HG03196 (cell line): ENCODE measurements around the gene TBC1D14.

Experiments
- ATAC-seq: cut with Tn5 transposase; IDR thresholded peaks from one replicate; pipeline ENCODE4 v1.9.1; 2021; ENCODE audit not compliant: unreplicated experiment

The TBC1D14 gene

DNA sequence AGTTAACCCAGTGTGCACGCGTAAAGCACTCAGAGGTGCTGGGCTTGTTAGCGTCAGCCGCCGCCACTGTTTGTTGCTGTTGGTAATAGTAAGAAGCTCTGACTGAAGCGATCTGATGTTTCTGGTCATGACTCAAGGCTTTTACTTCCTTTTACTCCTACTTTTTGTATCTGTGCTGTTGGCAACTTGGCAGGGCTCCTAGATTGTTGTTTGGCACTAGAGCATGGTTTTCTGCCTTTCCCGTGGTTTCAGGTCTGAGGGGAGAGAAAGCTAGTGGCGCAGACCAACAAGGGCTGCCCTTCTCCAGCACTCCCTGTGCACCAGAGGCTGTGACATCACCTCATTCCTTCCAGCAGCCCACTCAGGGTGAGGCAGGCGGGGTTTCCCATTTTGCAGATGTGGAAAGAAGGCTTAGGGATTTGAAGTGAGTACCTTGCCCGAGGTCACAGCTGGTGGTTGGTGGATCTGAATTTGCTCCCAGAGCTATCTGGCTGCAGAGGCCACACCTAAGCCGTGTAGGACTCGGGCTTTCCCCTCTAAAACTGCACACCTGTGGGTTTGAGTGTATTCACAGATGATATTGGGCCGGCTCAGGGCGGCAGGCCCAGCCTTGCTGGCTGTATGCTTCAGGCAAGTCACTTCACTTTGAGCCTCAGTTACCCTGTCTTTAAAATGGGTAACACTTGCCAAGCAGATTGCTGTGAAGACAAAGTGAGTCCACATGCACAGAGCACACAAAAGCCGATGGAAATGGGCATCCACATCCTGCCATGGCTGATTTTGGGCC is 82.3 kb downstream of the TBC1D14 start:
- no peak for ATAC-seq

DNA sequence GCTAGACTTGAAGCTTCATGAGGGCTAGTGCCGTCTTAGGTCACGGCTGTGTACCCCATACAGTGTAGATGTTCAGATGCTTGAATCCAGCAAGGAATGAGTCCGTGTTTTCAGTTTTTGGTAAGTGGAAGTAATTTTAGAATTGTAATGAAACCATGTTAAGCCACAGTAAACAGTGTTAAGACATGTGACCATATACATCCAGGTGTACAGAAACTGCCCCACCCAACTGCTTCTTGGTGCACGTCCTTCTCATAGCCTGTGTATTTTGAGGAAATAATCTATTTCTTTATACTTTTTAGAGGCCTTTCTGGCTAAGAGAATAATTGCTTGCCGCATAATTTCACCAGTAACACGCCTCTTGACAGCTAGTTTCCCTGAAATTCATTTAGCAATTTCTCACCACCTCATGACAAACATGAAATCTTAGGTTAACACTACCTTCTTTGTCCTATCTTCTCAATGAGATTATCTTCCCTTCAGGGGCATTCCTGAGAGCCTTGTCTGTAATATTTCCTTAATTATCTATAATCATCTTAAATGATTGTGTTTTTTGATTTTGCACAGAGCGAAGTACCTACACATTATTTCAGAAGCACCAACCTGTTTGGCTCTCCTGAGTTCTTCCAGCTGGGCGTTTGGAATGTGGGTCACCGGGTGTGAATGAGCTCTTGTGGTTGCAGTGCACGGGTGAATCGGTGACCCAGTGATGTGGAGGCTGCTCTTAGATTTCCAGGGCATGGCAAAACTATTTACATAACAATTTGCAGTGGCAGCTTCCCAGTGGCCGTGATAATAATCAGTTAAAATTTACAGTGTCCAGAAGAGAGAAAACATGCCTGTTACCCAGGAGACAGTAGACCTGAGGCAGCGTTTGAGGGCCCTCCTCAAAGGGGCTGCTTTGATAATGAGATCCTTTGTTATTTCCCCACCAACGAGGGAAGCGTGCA is 83.4 kb downstream of the TBC1D14 start:
- ATAC-seq = no peak

DNA sequence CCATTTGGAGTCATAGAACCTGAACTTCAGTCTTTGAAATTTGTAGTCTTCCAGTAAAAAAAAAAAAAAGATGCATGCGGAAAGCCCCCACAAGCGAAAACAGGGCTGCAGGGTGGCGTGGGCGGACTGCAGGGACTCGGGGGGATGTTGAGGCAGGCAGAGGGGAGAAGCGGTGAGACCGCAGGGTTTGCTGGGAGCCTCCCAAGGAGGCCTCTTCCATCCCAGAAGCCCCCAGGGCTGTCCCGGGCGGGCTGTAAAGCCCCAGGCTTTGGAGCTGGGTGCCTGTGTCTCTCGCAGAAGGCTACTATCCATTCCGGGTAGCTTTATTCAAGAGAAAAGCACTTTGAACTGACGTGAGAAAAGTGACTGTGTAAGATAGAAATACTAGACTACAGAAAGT is 86.9 kb downstream of the TBC1D14 start:
- ATAC-seq = no peak

DNA sequence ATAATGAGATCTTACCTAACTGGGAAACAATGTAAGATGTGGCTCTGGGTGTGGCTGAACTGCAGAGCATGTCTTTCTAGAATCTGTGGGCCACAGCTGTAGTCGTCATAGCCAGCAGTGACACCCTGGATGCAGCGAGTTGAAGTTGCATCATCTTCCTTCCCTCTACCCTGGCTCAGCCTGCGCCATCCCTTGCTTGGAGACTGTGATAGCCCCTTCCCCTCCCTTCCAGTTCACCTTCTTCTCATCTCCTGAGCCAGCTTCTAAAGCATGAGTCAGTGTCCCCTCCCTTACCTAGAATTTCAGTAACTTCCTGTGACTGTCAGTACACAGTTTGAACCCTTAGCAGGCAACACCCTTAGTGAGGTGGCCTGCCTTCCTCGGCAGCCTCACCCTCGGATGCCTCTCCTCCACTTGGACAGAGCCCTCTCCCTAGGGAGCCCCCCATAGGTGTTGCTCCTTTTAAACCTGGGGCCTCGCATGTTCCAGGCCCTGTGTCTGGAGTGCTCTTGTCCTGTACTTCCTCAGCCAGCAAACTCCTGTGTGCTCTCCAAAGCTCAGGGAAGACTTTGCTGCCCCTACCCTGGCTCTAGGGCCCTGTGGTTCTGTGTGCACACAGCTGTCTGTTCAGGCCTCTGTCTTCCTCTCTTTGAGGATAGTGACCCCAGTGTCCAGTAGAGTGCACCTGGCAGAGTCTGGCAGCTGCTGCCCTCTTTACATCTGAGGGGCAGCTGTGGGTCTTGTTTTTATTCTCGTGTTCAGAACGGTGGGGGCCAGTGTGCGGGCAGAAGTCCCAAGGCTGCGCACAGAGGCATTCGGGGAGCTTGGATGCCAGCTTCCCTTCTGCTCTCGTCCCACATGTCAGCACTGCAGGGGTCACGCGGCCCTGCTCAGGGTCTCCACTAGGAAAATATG is 89.8 kb downstream of the TBC1D14 start:
- ATAC-seq = no peak

DNA sequence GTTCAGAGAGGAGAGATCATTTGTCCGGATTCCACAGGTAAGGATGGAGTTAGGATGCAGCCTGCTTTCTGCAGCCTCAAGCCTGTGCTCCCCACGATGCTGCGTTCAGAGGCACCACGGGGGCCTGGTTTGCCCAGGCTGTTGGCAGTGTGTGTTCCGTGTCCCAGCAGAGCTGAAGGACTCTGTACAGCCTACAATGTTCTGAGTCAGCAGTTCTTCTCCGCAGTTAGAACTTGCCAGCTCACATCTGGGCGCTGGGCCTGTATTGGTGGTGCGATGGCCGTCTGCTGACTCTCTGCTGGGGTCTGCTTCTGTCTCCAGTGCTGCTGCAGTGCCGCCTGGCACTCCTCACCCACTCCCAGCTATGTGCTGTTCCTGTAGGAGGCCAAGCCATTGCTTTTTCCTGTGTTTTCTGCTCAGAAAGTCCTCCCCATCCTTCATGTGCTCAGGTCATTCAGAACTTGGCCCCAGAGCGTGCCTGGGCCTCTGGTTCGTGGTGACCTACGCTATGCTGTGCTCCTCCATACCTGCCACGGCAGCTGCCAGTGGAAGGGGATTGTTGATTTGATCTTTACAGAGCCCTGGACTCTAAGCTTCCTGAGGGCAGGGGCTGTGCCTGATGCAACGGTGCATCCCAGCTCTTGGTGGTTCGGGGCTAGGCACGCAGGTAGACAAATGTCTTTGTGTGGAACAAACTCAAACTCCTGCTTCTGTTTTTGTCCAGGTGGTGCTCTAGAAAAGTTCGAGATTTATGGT is 91.0 kb downstream of the TBC1D14 start:
- ATAC-seq = no peak

DNA sequence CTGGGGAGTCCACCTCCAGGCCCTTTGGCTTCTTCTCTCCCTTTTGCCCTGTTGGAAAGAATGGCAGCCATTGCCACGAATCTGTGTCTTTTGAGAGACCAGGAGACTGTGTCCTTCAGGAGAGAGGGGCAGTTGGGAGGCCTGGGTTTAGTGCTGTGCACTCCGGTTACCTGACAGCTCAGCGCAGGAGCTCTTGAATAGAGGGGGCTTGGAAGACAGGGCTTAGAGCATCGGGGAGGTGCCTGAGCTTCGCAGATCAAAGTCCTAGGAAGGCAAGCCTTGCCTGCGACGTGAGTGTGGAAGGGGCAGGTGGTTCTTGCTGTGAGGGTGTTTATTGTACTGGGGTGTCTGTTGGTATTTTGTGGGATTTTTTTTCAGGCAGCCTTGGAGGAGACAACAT is 91.6 kb downstream of the TBC1D14 start:
- no peak for ATAC-seq

DNA sequence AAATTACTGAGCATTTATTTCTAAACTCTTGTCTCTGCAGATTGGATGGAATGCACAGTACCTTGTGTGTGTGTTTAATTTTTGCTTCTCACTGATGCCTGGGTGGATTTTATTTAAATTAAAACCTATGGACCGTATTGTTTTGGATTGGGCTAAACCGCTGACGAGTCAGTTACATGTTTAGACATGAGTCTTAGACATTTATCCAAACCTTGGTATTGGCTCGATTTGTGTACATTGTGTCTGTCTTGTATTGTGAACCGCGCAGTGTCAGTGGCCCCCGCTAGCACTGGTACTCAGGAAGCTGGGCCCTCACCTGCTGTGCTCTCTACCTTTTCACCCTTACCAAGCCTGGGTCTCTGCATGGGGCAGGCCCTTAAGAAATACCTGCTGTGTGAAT is 92.7 kb downstream of the TBC1D14 start:
- no peak for ATAC-seq

DNA sequence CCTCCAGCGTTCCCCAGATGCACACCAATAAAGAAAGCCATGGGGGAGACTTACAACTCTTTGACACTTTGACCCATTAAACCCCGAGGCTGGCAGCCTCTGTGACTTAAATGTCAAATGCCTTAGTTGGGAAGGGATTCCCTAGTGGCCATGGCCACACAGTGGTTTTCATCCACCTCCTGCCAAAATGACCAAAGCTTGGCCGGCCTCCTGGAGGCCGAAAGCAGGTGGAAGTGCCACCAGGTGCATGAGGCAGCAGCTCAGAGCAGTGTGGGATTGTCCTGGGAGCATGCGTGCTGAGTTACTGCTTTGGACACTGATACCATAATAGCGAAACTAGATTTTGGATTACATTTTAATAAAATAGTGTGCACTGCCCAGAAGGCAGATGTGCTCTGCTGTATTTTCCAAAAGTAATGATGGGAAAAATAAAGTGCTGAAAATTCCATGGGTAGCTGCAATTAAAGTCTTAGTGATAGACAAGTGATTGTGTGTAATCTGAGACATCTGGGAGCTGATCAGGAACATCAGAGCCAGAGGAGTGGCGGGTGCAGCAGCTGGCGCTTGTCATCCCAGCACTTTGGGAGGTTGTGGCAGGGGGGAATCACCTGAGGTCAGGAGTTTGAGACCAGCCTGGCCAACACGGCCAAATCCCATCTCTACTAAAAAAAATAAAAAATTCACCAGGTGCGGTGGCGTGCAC is 93.7 kb downstream of the TBC1D14 start:
- no peak for ATAC-seq

DNA sequence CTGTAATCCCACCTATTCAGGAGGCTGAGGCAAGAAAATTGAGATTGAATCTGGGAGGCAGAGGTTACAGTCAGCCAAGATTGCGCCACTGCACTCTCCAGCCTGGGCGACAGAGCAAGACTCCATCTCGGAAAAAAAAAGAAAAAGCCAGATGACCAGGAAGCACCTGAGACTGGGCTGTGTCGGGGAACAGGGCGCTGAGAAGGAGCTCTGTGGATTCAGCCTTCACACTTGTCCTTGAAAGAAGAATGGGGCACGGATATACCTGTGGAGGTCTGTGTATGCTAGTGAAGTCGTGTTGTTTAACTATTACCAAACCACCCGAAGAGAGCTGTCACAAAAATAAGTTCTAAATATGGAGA is 94.2 kb downstream of the TBC1D14 start:
- ATAC-seq = no peak

DNA sequence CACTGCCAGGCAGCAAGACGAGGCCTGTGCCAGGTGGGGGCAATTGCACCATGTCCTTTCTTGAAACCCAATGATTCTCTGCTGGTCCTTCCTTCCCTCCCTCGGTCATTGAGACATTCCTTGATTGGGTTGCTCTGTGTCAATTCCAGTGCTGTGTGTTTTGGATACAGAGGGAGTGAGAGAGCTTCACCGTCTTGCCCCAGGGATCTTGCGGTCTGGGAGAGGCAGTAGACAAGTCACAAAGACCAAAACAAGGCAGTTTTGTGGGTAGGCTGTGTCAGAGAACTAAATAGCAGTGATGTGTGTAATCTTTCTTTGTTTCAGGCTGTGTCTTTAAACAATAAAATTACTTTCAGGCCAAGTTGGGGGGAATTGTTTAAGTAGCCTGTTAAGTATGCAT is 94.7 kb downstream of the TBC1D14 start:
- ATAC-seq = no peak

DNA sequence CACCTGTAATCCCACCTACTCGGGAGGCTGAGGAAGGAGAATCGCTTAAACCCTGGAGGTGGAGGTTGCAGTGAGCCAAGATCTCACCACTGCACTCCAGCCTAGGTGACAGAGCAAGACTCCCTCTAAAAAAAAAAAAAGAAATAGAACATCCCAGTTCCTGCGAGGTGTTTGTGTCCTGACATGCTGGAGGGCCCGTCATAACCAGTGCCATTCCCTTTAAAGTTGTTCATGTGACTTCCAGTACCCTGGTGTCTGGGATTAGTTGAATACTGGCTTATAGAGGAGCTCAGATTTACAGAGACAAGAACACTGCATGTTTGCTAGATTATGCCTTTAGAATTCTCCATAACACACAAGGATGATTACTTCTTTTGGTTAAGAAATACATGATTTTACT is 95.9 kb downstream of the TBC1D14 start:
- ATAC-seq = no peak

DNA sequence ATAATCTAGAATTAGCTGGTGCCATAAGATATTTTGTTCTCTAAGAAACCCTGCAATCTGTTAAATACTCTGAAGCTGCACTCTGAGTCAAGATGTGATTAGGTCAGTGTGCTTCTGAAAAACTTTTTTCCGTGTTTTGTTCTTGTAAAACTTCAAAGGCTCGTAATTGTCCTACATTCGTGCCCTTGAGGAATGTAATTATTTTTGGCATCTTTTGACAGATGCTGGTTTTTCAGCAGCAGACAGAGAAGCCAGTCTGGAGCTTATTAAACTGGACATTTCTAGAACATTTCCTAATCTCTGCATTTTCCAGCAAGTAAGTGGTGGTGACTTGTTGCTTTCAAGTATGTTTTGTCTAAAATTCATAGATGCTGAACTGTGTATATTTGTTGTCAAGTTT is 96.8 kb downstream of the TBC1D14 start:
- ATAC-seq = no peak

DNA sequence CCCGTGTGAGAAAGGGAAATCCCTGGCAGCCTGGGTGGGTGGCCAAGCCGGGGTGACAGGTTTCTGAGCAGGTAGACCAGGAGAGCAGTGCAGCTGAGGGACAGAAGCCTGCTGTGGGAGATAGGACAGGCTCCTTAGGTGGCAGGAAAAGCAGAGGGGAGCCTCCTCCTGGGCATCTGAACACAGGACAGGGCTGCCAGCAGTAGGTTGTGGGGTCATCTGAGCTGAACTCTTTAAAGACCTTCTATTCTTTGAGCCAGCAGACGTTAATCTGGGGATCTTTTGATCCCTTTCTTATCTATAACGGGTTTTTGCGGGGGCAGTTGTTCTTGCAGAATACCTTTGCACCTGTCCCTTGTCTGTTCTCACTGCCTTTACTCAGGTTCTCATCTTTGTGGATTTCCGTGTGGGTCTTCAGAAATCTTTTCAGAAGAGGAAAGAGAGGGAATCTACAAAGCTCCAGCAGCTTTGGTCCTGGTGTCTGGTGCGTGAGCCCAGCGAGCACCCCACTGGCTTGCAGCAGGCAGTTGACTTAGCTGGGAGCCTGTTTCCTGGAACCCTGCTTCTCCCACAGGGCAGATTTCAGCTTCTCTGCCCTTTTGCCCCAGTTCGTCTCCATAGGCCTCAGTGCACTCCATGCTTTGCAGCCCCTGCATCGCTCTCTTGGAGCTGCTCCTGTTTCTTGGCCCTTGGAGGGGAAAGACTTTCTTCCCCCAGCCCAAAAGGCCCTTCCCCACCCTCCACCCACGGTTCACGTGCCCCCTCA is 97.7 kb downstream of the TBC1D14 start:
- no peak for ATAC-seq

DNA sequence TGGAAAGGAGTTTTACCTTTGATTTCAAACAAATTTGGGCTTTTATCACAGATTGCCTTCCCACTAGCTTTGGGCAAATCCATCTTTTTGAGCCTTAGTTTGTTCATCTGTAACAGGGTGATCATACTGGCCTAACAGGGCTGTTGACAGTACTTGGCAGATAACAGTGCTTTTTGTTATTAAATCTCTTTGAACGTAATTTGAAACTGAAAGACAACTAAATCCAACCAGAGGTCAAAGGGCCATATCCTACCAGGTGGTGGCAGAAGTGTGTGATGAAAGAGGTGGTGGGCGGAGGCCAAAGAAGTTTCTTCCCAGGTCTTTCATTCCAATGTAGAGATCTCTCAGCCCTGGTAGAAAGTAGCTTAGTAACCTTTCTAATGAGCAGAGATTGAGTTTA is 98.3 kb downstream of the TBC1D14 start:
- ATAC-seq = no peak

DNA sequence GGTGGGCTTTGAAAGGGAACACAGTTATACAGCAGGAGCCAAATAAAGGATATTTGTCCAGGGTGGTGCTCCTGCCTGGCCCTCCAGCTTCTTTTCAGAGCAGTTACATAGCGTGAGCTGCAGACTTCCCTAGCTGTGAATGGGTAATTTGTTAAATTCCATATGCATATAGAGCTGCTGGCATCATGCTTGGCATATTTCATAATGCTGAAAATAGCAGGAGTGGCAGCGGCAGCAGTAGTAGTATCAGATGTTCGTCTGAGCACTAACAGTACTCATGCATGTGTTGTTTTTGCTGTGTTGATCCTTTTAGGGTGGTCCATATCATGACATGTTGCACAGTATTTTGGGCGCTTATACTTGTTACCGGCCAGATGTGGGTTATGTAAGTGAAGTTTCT is 99.9 kb downstream of the TBC1D14 start:
- no peak for ATAC-seq

DNA sequence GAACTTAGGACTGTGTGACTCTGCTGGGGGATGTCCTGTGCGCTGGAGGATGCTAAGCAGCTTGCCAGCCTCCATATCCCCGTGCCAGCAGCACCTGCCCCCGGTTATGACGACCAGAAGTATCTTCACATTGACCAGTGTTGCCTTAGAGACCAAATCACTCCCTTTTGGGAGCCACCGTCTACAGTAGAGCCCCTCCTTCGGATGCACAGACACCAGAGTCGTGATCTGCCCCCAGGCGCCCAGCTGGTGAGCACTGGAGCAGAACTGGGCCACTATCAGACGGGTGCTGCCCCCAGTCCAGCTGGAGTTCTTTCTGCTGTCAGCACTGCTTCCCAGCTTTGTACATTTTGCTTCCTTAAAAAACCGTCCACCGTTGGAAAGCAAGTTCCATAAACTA is 103.5 kb downstream of the TBC1D14 start:
- no peak for ATAC-seq

DNA sequence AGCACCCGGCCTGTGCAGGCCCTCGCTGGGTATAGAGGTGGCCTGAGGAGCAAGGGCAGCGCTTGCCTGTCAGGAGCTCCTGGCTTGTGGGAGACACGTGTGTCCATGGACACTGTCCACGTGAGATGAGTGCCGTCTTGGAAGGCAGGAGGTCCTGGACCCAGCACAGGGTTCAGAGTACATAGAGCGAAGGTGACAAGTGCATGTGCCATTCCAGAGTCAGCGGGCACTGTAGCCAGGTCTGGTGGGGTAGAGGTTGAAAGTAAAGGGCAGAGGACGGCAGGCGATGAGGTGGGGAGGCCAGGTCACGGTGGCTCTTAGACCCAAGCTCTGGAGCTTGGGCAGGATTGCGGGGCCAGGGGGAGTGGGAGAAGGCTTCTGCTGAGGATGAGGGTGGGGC is 105.2 kb downstream of the TBC1D14 start:
- ATAC-seq = no peak

DNA sequence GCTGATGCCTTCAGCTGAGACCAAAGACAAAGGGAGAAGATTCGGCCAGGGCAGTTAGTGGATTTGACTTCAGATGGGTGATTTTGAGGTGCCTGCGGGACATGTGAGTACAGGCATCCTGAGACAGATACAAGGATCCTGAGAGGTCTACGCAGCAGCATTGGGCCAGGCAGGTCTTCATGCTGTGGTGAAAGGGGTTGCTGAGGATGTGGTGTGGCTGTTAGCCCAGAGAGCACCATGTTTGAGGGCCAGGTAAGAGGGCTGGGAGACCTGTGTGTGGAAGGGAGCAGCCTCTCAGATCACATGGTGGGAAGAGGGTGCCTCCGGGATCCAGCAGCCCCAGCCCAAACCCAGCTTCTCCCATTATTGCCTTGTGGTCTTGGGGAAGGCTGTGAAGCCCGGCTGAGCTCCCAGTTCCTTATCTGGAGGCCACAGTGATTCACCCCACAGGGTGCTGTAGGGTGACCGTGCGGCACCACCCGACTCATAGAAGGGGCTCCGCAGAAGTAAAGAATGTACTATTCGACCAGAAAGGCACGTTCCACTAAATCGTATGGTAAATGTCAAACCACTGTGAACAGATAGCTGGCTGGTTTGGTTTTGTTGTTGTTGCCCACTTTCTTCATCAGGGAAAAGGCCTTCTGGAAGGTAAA is 105.9 kb downstream of the TBC1D14 start:
- ATAC-seq = no peak

DNA sequence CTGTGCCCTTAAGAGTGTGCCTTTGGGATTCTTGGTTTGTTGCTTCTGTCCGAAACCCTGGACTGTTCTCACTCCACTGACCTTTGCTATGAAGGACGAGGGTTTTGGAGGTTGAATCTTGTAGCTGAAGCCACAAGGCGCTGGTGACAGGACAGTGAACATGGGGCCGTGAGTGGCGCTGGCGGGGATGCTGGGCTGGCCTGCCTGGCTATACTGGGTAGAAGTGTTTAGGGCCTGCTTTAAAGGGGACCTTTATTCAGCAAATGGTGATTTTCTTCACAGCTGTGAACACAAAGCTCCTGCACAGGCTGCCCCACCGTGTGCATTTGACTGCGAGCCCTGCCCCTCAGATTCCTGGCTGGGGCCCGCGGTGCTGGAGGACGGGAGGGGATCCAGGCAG is 106.5 kb downstream of the TBC1D14 start:
- ATAC-seq = no peak
